DND-41 (cell line): ENCODE results near the gene NFATC2IP.

Experiments used
- CTCF ChIP-seq: IDR thresholded peaks from 2 replicates; pipeline ENCODE4 v1.5.1; 2012; ENCODE audit warnings: borderline replicate concordance, low read length, moderate library complexity, mild to moderate bottlenecking; ENCODE audit not compliant: poor library complexity, severe bottlenecking; ENCODE audit errors: extremely low read depth
- EZH2 ChIP-seq: IDR thresholded peaks from 3 replicates; pipeline ENCODE4 v1.6.1; 2012; ENCODE audit warnings: borderline replicate concordance, low read depth, mild to moderate bottlenecking, moderate library complexity, low read length, inconsistent platforms; ENCODE audit not compliant: severe bottlenecking

GRCh38 chr16:28924762-28925385 is 25.9 kb upstream of the NFATC2IP start, which contains the start of gene RABEP2:
- TF ChIP-seq CTCF (no peak), EZH2 (no peak)
